Measurements from ENCODE around the gene ERCC6L2.

DNA sequence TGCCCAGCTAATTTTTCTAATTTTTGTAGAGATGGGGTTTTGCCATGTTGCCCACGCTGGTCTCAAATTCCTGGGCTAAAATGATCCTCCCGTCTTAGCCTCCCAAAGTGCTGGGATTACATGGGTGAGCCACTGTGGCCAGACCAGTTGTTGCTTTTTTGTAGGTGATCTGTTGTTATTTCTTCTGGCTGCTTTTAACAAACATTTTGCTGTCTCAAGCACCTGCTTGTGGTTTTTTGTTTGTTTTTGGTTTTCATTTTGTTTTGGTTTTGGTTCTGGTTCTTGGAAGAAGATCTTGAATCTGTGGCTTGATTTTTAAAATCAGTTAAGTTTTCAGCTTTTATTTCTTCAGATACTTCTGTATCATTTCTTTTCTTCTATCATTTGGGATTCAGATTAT, 21.1 kb downstream of the ERCC6L2 start:
- TF ChIP-seq POLR2A (IDR thresholded peaks at IDR 0.05; ENCODE audit: low read depth, low read length), result no peak
- TF ChIP-seq POLR2AphosphoS5 (IDR thresholded peaks at IDR 0.05; ENCODE audit: low read depth, low read length), result no peak
- TF ChIP-seq TAF1 (IDR thresholded peaks at IDR 0.05; ENCODE audit: borderline replicate concordance, low read depth, low read length), result no peak
